RWPE2 (cell line): ENCODE data around the gene GAB3.
"Not testable (repeated sequence)": the region's sequence is repeated elsewhere in the genome, so short reads cannot be mapped to it uniquely, and the experiment has no call there.

ENCODE experiments used
- ATAC-seq: fragments of 200-7000 bp; cut with Tn5 transposase; 3 replicates; pipeline ENCODE4 v1.9.1; 2021; ENCODE audit warnings: low read depth
- DNase-seq: peaks from one replicate; pipeline ENCODE4 v3.0.0-alpha.2; 2020; ENCODE audit warnings: low spot score
- H3K27ac ChIP-seq: fragments of 450-650 bp; 2 replicates; pipeline ENCODE4 v1.5.1; 2017; ENCODE audit warnings: mild to moderate bottlenecking; ENCODE audit not compliant: poor library complexity, severe bottlenecking
- H3K27me3 ChIP-seq: fragments of 250-450 bp; sonication (Bioruptor Pico); 2 replicates; pipeline ENCODE4 v1.5.1; 2021; ENCODE audit warnings: mild to moderate bottlenecking, moderate library complexity; ENCODE audit not compliant: insufficient read depth, poor library complexity, severe bottlenecking
- H3K36me3 ChIP-seq: fragments of 250-450 bp; sonication (Bioruptor Pico); 2 replicates; pipeline ENCODE4 v1.5.1; 2020; ENCODE audit warnings: low read depth, mild to moderate bottlenecking, moderate library complexity
- H3K4me1 ChIP-seq: fragments of 250-450 bp; sonication (Bioruptor Pico); 2 replicates; pipeline ENCODE4 v1.5.1; 2021; ENCODE audit warnings: mild to moderate bottlenecking, moderate library complexity; ENCODE audit not compliant: insufficient read depth, poor library complexity, severe bottlenecking
- H3K4me3 ChIP-seq: fragments of 250-450 bp; sonication (Bioruptor Pico); 2 replicates; pipeline ENCODE4 v1.5.1; 2021; ENCODE audit warnings: mild to moderate bottlenecking, moderate library complexity; ENCODE audit not compliant: severe bottlenecking
- H3K9me3 ChIP-seq: fragments of 250-450 bp; sonication (Bioruptor Pico); 2 replicates; pipeline ENCODE4 v1.5.1; 2021; ENCODE audit warnings: mild to moderate bottlenecking, moderate library complexity; ENCODE audit not compliant: severe bottlenecking
- TF ChIP-seq, protein P1 (sequence below): fragments of 450-650 bp; IDR thresholded peaks from one replicate; pipeline ENCODE4 v1.5.1; 2017; ENCODE audit warnings: mild to moderate bottlenecking, moderate library complexity; ENCODE audit not compliant: poor library complexity, severe bottlenecking

GAB3 gene

DNA sequence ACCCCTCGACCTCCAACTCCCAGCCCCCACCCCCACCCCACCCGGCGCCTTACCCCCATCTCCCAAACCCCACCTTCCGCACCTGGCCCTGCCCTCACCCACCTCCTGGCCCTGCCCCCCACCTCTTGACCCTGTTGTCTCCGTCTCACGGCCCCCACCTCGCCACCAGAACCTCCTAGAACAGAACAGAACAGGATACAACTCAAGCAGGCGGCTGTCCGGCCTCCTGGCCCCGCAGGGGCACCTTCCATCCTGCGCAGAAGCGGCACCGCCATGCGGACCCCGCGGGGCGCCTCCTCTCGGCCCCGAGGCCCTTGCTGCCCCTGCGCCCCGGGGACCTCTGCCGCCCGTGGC, 97.9 kb downstream of the GAB3 start:
- H3K9me3 ChIP-seq, result no peaks in the 10 kb centered on the region
- H3K27ac ChIP-seq, result no peak overlapping the region
- H3K27me3 ChIP-seq, result no peaks in the 10 kb centered on the region
- TF ChIP-seq, protein P1, sequence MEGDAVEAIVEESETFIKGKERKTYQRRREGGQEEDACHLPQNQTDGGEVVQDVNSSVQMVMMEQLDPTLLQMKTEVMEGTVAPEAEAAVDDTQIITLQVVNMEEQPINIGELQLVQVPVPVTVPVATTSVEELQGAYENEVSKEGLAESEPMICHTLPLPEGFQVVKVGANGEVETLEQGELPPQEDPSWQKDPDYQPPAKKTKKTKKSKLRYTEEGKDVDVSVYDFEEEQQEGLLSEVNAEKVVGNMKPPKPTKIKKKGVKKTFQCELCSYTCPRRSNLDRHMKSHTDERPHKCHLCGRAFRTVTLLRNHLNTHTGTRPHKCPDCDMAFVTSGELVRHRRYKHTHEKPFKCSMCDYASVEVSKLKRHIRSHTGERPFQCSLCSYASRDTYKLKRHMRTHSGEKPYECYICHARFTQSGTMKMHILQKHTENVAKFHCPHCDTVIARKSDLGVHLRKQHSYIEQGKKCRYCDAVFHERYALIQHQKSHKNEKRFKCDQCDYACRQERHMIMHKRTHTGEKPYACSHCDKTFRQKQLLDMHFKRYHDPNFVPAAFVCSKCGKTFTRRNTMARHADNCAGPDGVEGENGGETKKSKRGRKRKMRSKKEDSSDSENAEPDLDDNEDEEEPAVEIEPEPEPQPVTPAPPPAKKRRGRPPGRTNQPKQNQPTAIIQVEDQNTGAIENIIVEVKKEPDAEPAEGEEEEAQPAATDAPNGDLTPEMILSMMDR, result no peak
- no peak overlapping the region for H3K4me3 ChIP-seq
- no peaks in the 10 kb centered on the region for H3K36me3 ChIP-seq
- no peaks in the 10 kb centered on the region for H3K4me1 ChIP-seq
- ATAC-seq (no peak), DNase-seq (no peak)

- no peaks in the 10 kb centered on the region for H3K36me3 ChIP-seq
- TF ChIP-seq, protein P1, result no peak
- H3K9me3 ChIP-seq, result no peaks in the 10 kb centered on the region
- ATAC-seq (no peak), DNase-seq (no peak)
- no peaks in the 10 kb centered on the region for H3K27me3 ChIP-seq
- no peak overlapping the region for H3K4me3 ChIP-seq
- no peak overlapping the region for H3K27ac ChIP-seq
- H3K4me1 ChIP-seq, result no peaks in the 10 kb centered on the region
Observed at GRCh38 chrX:154652311-154653047, 98.4 kb downstream of the GAB3 start.

GRCh38 chrX:154650221-154650510, 100.7 kb downstream of the GAB3 start:
- DNase-seq (no peak), ATAC-seq (no peak)
- no peak overlapping the region for H3K27ac ChIP-seq
- no peaks in the 10 kb centered on the region for H3K27me3 ChIP-seq
- no peaks in the 10 kb centered on the region for H3K36me3 ChIP-seq
- H3K4me1 ChIP-seq, result no peaks in the 10 kb centered on the region
- TF ChIP-seq, protein P1, result no peak
- H3K9me3 ChIP-seq, result no peaks in the 10 kb centered on the region
- H3K4me3 ChIP-seq, result no peak overlapping the region

- no peak for ATAC-seq
- H3K27me3 ChIP-seq, result no peaks in the 10 kb centered on the region
- H3K27ac ChIP-seq, result no peak overlapping the region
- TF ChIP-seq, protein P1, result no peak
- H3K4me3 ChIP-seq, result no peak overlapping the region
- no peak for DNase-seq
- H3K4me1 ChIP-seq, result no peaks in the 10 kb centered on the region
- H3K9me3 ChIP-seq, result no peaks in the 10 kb centered on the region
- H3K36me3 ChIP-seq, result no peaks in the 10 kb centered on the region
Observed at GRCh38 chrX:154649503-154650220, 101.2 kb downstream of the GAB3 start.

- no peak for ATAC-seq
- TF ChIP-seq, protein P1, result no peak
- no peaks in the 10 kb centered on the region for H3K4me1 ChIP-seq
- no peak overlapping the region for H3K4me3 ChIP-seq
- no peak overlapping the region for H3K27ac ChIP-seq
- H3K27me3 ChIP-seq, result no peaks in the 10 kb centered on the region
- no peak for DNase-seq
- H3K9me3 ChIP-seq, result no peaks in the 10 kb centered on the region
- H3K36me3 ChIP-seq, result no peaks in the 10 kb centered on the region
Observed at GRCh38 chrX:154648931-154649330, 101.9 kb downstream of the GAB3 start.

GRCh38 chrX:154645745-154646378, 105.0 kb downstream of the GAB3 start:
- not testable (repeated sequence) for H3K27ac ChIP-seq, H3K9me3 ChIP-seq, H3K27me3 ChIP-seq, DNase-seq, H3K36me3 ChIP-seq, H3K4me3 ChIP-seq, H3K4me1 ChIP-seq, ATAC-seq

- not testable (repeated sequence) for H3K27ac ChIP-seq, H3K4me3 ChIP-seq, H3K9me3 ChIP-seq, DNase-seq, H3K36me3 ChIP-seq, H3K27me3 ChIP-seq, H3K4me1 ChIP-seq
- ATAC-seq, result peak; percentile 55; the same call in 2 of the 3 replicates
Observed at GRCh38 chrX:154643708-154644107, 107.2 kb downstream of the GAB3 start.
